HG03432 (cell line): ENCODE measurements around the gene MFN2.
"Not testable (repeated sequence)": the region's sequence is repeated elsewhere in the genome, so short reads cannot be mapped to it uniquely, and the experiment has no call there.

Source experiments
- ATAC-seq: cut with Tn5 transposase; IDR thresholded peaks from one replicate; pipeline ENCODE4 v1.9.1; 2021; ENCODE audit warnings: mild to moderate bottlenecking, moderate library complexity; ENCODE audit not compliant: unreplicated experiment

MFN2 gene

DNA sequence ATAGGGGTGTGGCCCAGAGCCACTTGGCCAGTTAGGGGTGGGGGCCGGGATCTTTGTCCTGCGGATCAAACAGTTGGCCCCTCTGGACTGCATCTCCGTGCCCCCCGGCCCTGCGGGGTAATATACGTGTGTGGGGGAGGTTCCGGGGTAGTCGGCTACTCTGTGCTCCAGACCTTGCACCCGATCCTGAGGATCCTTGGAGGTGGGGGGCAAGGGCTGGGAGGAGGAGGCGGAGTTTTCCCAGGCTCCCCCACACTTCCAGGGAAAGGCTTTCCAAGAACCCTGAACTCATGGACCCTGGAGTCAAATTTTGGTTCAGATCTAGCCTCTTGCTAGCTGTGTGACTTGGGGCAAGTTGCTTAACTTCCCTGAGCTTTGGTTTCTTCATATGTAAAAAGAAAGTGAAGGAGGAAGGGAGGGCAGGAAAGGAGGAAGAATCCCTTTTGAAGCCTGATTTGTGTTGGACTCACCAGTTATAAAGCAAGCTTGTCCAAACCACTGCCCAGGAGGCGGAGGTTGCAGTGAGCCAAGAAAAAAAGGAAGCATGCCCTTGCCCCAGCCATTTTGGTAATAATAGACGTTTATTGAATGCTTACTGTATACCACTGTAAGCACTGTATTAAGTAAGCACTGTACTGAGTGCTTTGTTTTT, 39.7 kb downstream of the MFN2 start:
- no peak for ATAC-seq

DNA sequence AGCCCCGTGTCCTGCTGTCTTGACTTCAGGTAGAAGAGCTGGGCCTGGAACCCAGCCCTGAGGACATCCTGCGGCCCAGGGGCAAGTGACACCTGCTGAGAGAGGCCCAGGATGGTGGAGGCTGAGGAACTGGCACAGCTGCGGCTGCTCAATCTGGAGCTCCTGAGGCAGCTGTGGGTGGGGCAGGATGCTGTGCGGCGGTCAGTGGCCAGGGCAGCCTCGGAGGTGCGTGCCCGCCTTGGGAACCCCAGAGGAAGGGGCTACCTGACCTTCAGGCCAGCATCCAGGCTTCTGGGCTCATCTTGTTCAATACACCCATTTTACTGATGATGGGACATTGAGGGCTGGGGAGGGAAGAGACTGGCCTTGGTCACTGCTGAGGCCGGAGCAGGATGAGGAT, 41.4 kb downstream of the MFN2 start:
- ATAC-seq: no peak

DNA sequence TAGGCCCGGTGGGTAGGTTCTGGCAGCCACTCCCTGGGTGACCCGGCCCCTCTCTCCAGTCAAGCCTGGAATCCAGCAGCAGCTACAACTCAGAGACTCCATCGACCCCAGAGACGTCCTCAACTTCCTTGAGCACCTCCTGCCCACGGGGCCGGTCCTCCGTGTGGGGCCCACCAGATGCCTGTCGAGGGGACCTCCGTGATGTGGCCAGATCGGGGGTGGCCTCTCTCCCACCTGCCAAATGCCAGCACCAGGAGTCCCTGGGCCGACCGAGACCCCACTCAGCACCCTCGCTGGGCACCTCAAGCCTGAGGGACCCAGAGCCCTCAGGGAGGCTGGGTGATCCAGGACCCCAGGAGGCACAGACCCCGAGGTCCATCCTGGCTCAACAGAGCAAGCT, 41.8 kb downstream of the MFN2 start:
- no peak for ATAC-seq

DNA sequence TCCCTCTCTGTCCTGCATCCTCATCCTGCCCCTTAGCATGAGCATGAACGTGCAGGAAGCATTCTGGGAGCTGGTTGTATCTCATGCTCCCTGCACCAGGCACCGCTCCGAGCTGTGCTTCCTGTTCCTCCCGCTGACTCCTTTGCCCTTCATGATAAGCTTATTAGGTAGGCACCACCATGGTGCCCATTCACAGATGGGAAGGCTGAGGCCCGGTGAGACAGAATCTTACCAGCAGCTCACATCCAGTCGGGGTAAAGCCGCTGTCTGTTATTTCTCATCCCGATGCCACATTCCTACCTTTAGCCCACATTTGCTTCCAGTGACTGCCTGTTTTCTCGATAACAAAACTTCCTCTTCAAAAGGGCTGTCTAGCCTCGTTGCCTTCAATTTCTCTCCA, 46.3 kb downstream of the MFN2 start:
- ATAC-seq: no peak

DNA sequence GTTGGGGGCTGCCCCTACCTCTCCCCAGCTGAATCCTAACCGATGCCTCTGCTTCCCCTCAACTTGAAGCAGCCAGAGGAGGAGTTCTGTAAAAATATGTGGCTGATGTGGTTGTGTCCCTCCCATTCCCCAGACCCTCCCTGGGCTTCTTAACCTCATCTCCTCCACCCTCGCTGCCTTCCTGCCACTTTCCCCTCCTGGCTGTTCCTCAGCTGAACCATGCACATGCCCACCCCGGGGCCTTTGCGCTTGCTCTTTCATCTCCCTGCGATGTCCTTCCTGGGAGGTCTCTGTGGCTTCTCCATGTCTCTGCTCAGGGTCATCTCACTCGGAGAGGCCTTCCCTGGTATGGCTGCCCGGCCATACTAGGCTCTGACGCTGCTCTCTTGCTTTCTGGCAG, 48.0 kb downstream of the MFN2 start:
- no peak for ATAC-seq

DNA sequence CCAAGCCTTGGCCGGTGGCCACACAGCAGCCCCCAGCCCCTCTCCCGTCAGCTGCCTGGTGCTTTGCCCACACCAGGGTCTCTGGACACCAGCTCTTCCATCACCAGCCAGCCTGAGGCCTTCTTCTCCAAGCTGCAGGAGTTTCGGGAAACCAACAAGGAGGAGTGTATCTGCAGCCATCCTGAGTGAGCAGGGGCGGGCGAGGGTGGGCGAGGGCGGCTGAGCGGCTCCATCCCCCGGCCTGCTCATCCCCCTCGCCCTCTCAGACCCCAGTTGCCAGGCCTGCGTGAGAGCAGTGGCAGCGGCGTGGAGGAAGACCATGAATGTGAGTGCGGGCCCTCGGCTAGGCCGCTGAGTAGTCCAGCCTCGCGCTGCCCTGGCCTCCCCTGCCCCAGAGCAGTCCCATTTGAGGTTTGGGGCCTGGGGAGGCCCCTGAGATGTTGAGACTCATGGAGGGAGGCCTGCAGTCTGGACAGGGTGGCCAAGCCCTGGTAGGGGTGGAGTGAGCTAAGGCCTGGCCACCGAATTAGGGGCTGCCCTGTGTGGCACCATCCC, 48.8 kb downstream of the MFN2 start:
- ATAC-seq: no peak

DNA sequence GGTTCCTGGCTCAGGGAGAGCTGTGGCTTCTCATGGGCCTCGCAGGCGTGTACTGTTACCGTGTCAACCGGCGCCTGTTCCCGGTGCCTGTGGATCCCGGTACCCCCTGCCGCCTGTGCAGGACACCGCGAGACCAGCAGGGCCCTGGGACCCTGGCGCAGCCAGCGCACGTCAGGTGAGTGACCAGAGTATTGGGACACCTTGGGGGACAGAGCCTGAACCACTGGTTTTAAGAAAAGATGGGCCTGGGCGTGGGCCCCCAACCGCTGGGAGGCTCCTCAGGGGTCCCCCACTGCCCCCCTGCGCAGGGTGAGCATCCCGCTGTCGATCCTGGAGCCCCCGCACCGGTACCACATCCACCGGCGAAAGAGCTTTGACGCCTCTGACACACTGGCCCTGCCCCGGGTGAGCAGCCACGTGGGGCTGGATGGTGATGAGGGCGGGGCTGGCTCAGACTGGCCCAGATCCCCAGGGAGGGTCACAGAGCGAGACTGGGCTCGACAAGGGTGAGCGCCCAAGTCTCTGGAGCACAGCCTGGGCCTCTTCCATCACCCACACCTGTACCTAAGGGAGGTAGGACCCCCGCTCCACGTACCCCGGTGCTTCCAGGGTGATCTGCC, 49.6 kb downstream of the MFN2 start:
- no peak for ATAC-seq

DNA sequence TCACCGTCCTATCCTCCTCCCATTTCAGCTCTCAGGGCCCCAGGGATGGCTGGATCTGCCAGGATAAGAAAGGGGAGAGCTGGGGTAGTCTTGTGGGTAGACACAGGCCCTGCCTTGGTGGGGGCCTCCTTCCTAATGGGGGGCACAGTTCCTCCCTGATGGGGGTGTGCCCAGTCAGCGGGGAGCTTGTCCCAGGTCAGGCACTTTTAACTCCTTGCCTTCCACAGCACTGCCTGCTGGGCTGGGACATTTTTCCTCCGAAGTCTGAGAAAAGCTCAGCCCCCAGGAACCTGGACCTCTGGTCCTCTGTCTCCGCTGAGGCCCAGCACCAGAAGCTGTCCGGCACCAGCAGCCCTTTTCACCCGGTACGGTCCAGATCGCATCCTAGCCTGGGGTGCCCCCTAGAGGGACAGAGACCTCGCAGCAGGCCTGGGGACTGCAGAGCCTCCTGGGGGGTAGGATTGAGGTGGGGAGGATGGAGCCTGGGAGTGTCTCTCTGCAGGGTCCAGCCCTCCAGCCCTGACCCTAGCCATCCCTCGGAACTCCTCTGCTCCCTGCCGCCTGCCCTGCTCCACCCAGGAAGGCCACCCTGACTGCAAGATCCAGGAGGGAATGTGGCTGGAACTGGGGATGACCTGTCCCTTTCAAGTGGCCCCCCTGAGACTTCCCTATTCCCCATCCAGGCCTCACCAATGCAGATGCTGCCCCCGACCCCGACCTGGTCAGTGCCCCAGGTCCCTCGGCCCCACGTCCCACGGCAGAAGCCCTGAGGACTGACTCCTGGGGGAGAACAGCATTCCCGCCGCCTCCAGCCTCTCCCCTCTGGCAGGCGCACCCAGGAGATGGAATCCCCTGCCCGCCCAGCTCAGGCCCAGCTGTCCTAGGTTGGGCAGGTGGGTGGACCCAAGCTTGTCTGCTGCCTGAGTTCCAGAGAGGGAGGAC, 51.1 kb downstream of the MFN2 start:
- no peak for ATAC-seq

GRCh38 chr1:12032161-12032621, 51.9 kb downstream of the MFN2 start:
- no peak for ATAC-seq

DNA sequence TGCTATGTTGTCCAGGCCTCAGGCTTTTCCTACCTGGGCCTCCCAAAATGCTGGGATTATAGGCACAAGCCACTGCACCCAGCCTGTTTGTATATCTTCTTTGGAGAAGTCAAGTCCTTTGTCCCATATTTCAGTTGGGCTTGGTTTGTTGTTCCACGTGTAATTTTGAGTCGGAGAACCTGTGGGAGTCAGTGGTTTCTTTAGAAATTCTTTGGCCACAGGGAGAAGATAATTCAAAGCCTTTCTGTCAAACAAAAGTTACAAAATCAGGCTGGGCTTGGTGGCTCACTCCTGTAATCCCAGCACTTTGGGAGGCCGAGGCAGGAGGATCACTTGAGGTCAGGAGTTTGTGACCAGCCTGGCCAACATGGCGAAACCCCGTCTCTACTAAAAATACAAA, 53.2 kb downstream of the MFN2 start:
- ATAC-seq: not testable (repeated sequence)

DNA sequence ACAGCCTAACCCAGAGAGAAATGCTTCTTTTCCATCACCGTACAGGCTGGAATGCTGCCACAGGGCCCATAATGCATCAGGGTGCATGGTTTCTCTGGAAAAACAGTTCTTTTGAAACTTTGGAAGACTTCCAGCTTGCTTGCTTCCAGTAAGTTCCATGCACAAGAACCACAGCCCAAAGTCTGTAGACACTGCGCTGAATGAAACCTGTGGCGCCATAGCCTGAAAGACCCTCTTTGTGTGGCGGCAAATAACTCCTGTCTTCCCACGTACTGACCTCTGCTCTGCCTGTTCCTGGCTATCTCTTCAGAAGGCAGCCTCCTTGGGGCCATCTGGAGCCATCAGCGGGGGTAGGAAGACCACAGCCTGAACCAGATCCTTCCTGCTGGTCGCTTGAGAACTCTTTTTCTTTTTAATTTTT, 54.1 kb downstream of the MFN2 start:
- ATAC-seq: no peak

DNA sequence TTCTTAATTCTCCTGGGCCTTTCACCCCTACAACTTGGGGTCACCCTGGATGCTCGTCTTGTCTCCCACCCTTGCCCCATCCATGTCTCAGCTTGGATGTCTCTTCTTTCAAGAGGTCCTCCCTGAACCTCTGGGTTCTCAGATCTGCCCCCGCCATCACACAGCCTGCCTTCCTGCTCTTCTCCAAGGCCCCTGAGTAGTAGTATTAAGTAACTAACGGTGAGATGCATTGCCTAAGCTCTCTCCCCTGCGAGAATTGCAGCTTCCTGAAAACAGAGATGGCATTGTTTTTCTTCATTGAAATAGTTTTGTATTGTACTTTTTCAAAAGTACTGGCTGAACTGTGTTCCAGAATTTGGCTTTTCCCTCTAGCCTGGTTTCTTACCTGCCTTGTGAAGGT, 55.1 kb downstream of the MFN2 start:
- ATAC-seq: no peak

GRCh38 chr1:12037486-12038355, 57.5 kb downstream of the MFN2 start:
- ATAC-seq: no peak

DNA sequence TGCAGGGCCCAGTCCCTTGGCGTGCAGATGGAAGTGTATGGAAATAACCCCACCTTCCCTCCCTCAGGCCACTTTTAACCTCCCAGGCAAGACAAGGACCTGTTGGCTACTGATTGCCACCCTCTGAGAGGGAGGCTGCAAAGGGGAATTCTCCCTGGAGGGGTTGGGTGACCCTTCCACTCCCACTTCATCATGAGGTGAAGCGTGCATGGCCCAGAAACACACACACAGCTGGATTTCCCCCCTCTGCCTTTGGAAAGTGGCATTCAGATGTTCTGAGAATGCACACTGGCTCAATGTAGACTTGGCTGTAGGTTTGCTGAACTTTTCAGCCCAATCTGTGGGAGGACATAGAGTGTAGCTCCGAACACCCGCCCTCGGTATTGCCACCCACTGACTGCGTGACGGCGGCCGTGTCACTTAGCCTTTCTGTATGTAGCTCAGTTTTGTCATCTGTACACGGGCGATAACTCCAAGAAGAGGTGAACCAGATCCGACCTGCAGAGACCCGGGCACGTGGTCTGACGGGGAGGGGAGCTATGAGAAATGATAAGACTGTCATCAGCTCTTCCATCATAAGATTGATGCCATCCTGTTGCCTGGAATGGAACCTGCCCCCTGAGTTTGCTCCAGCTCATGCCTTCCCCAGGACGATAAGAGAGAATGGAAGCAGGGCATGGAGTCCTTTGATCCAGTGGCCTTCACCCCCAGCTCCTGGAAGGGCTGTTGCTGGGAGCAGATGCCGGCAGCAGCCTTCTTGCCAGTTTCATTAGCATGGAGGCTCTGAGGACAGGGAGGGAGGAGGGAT, 58.3 kb downstream of the MFN2 start:
- no peak for ATAC-seq

GRCh38 chr1:12039164-12039525, 58.9 kb downstream of the MFN2 start:
- no peak for ATAC-seq

GRCh38 chr1:12039824-12040456, 59.7 kb downstream of the MFN2 start:
- ATAC-seq: peak; percentile 47

DNA sequence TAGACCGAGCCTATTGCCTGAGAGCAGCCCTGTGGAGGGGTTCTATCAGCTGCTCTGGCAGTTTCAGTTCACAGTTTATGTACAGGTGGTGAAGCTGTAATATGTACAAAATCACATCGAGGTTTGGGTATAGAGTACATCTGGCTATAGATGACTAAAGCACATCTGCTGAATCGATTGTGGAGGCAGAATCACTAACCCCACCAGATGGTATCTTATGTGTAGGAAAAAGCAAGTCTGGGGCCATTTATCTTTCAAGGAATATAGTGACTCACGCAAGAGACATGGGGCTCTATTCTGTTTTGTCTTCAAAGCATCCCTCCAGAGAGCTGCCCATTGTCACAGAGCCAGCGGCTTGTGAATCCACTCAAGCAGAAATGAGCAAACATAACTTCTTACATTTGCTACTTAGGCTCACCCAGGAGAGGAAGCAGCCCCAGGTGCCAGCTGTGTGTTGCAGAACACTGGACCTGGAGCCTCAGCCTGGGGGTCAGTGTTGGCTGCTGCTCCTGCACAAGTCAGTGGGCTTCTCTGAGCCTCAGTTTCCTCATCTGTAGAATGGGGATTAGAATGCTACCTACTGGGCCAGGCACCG, 60.3 kb downstream of the MFN2 start:
- ATAC-seq: peak; percentile 71

GRCh38 chr1:12044187-12044877, 64.1 kb downstream of the MFN2 start:
- ATAC-seq: not testable (repeated sequence)
